ENCODE measurements around the gene MRC1. TPM values are rescaled to one million over a fixed set of nuclear protein-coding genes. Genes with fewer than 3 reads are reported as not detected.

The MRC1 gene
- total RNA-seq, 1 donor from 2014 or later, result 370 TPM

DNA sequence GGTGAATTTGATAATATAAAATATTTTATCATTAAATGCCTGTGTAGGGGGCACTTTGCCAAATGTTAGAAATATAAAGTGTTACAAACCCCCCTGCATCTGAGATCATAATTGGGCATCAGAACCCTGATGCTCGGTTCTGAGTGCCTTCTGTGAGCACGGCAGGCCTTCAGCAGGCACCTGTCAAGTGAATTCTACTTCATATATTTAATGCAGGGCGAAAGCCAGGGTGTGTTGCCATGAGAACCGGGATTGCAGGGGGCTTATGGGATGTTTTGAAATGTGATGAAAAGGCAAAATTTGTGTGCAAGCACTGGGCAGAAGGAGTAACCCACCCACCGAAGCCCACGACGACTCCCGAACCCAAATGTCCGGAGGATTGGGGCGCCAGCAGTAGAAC, 57.2 kb downstream of the MRC1 start:
- intact Hi-C loops (cut with DNase I), result no loop called here
- Histone ChIP-seq H3K4me3 (no peak overlapping the region), H3K27ac (no peak overlapping the region), H3K4me1 (no peaks in the 10 kb centered on the region), H3K9me3 (no peaks in the 10 kb centered on the region), H3K27me3 (no peaks in the 10 kb centered on the region), H3K36me3 (no peaks in the 10 kb centered on the region)
- ATAC-seq, result no peak
- TF ChIP-seq, protein P1, sequence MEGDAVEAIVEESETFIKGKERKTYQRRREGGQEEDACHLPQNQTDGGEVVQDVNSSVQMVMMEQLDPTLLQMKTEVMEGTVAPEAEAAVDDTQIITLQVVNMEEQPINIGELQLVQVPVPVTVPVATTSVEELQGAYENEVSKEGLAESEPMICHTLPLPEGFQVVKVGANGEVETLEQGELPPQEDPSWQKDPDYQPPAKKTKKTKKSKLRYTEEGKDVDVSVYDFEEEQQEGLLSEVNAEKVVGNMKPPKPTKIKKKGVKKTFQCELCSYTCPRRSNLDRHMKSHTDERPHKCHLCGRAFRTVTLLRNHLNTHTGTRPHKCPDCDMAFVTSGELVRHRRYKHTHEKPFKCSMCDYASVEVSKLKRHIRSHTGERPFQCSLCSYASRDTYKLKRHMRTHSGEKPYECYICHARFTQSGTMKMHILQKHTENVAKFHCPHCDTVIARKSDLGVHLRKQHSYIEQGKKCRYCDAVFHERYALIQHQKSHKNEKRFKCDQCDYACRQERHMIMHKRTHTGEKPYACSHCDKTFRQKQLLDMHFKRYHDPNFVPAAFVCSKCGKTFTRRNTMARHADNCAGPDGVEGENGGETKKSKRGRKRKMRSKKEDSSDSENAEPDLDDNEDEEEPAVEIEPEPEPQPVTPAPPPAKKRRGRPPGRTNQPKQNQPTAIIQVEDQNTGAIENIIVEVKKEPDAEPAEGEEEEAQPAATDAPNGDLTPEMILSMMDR (IDR thresholded peaks at IDR 0.05), result no peak
- no peak for DNase-seq

DNA sequence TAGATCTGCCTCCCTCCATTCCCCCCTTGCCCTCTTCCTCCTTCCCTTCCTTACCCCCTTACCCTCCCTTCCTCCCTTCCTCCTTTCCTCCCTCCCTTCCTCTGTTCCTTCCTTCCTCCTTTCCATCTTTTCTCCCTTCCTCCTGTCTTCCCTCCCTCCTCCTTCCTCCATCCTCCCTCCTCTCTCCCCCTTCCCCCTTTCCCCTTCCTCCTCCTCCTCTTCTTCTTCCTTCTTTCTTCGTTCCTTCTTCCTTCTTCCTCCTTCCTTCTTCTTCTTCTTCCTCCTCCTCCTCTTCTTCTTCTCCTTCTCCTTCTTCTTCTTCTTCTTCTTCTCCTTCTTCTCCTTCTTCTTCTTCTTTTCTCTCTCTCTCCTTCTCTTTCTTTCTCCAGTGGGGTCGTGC, 57.9 kb downstream of the MRC1 start:
- no peaks in the 10 kb centered on the region for H3K4me1 ChIP-seq
- TF ChIP-seq, protein P1 (IDR thresholded peaks at IDR 0.05), result no peak
- no peak for DNase-seq
- H3K4me3 ChIP-seq, result no peak overlapping the region
- no peaks in the 10 kb centered on the region for H3K27me3 ChIP-seq
- ATAC-seq, result peak; percentile 25
- intact Hi-C loops (cut with DNase I), result no loop called here
- H3K9me3 ChIP-seq, result no peaks in the 10 kb centered on the region
- H3K36me3 ChIP-seq, result no peaks in the 10 kb centered on the region
- H3K27ac ChIP-seq, result no peak overlapping the region

DNA sequence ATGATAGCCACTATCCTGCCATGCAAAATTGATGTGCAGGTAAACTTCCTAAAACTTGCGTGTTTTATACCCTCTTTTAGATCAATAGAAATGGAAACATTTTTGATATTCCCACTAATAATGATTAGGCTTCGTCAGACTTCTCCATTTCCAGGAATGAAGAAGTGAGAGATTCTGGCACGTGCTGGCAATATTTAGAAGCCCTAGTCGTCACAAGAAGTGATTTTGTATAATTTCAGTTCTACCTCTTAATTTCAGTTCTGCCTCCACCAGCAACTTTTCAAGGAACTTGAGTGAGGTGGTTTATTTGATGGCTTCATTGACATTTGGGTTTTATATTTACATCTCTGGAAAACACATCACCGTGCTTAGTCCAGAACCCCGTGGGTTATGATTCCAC, 61.9 kb downstream of the MRC1 start:
- no peak for DNase-seq
- Histone ChIP-seq H3K9me3 (no peaks in the 10 kb centered on the region), H3K36me3 (no peaks in the 10 kb centered on the region), H3K27ac (no peak overlapping the region), H3K4me3 (no peak overlapping the region), H3K4me1 (no peaks in the 10 kb centered on the region), H3K27me3 (no peaks in the 10 kb centered on the region)
- TF ChIP-seq, protein P1 (IDR thresholded peaks at IDR 0.05), result no peak
- intact Hi-C loops (cut with DNase I), result no loop called here
- no peak for ATAC-seq

DNA sequence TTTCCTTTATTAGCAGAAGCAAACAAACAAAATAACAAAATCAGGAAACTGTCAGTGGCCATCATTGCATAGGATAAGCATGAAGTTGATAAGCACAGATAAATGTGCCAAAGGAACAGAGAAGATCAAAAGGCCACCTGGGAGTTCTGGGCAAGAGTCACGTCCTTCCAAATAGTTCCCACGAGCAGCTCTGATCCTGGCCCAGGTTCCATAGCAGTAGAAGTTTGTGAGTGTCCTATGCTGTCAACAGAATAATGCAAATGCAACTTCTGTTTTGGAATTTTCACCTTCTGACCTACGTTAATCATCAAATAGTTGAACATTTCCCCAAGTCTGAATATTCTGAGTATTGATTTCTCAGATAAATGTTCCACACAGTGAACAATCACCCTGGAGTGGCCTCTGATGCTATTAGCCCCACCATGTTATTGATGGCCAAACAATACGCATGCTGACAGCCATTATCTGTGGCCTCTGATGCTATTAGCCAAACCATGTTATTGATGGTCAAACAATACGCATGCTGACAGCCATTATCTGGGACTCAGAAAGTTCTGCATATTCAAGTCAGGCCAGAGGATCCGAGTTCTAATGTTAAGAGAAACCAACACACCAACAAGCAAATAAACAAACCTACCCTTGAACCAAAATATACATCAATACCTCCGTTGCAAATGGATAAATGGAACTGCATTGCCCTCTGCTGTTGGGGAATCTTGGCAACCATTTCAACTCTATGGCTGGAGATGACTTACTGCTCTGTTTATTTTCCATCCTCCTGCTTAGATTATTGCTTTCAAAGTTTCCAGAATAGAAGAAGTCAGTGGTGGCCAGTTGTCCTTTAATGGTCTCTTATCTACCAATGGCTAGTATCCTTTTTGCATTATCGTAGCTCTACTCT, 63.3 kb downstream of the MRC1 start:
- TF ChIP-seq, protein P1 (IDR thresholded peaks at IDR 0.05), result peak; percentile 37
- no peaks in the 10 kb centered on the region for H3K27me3 ChIP-seq
- no peak overlapping the region for H3K4me3 ChIP-seq
- H3K27ac ChIP-seq, result no peak overlapping the region
- peak; percentile 24 for ATAC-seq
- intact Hi-C loops (cut with DNase I), result no loop called here
- H3K9me3 ChIP-seq, result no peaks in the 10 kb centered on the region
- no peak for DNase-seq
- no peaks in the 10 kb centered on the region for H3K36me3 ChIP-seq
- H3K4me1 ChIP-seq, result no peaks in the 10 kb centered on the region

DNA sequence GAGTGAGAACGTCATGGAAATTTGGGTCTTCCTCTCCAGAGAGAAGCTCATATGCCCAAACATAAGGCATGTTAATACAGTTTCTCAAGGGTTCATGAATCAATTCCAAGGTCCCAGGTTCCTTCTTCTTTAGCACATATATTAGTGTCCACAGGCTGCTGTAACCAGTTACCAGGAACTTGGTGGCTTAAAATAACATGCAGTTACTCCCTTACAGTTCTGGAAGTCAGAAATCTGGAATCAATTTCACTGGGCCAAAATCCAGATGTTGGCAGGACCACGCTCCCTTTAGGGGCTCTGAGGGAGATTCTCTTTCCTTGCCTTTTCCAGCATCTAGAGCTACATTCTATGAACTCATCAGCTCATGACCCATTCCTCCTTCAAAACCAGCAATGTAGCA, 64.8 kb downstream of the MRC1 start:
- TF ChIP-seq, protein P1 (IDR thresholded peaks at IDR 0.05), result no peak
- H3K27me3 ChIP-seq, result no peaks in the 10 kb centered on the region
- no peak overlapping the region for H3K27ac ChIP-seq
- H3K4me3 ChIP-seq, result no peak overlapping the region
- intact Hi-C loops (cut with DNase I), result no loop called here
- no peaks in the 10 kb centered on the region for H3K36me3 ChIP-seq
- H3K4me1 ChIP-seq, result no peaks in the 10 kb centered on the region
- ATAC-seq, result no peak
- no peaks in the 10 kb centered on the region for H3K9me3 ChIP-seq
- no peak for DNase-seq
